ENCODE measurements around the gene STX11.

- TF ChIP-seq POLR2A (IDR thresholded peaks at IDR 0.05) (no peak), CTCF (IDR thresholded peaks at IDR 0.05 in 8 of 11, conservative IDR thresholded peaks at IDR 0.05 in 3 of 11) (no peak)
Measured at GRCh38 chr6:144185133-144185836, 35.0 kb downstream of the STX11 start.

All from spleen (tissue), 7 donors.